Activated CD8-positive, alpha-beta T cell treated with anti-CD3 and anti-CD28 coated beads for 36 hours (primary cell): ENCODE results near the gene P2RX4. TPM values are rescaled to one million over a fixed set of nuclear protein-coding genes. Genes with fewer than 3 reads are reported as not detected.
"Not testable (repeated sequence)": the region's sequence is repeated elsewhere in the genome, so short reads cannot be mapped to it uniquely, and the experiment has no call there.

Experiments used
- ATAC-seq: fragments of 200-7000 bp; cut with Tn5 transposase; one replicate; pipeline ENCODE4 v1.10.0; 2021; ENCODE audit warnings: mild to moderate bottlenecking, moderate library complexity
- CTCF ChIA-PET: fragments of 350-600 bp; sonication (Branson Sonifier 250); formaldehyde crosslinking; loops from one replicate; lab custom pipeline; 2021; ENCODE audit warnings: antibody characterized with exemption; lab: Charles Lee
- POLR2A ChIA-PET: fragments of 350-600 bp; sonication (Branson Sonifier 250); formaldehyde crosslinking; loops from one replicate; lab custom pipeline; 2021; ENCODE audit warnings: antibody characterized with exemption; lab: Charles Lee
- DNase-seq: peaks from one replicate; pipeline ENCODE4 v3.0.0-alpha.2; 2020
- H3K27ac Mint-ChIP-seq: one replicate; pipeline ENCODE4 v1.8.0; 2021; ENCODE audit warnings: mild to moderate bottlenecking, mixed read lengths
- H3K27me3 Mint-ChIP-seq: one replicate; pipeline ENCODE4 v1.8.0; 2021; ENCODE audit warnings: mixed read lengths
- H3K36me3 Mint-ChIP-seq: one replicate; pipeline ENCODE4 v1.8.0; 2021; ENCODE audit warnings: low read depth, mixed read lengths
- H3K4me1 Mint-ChIP-seq: one replicate; pipeline ENCODE4 v1.8.0; 2021; ENCODE audit warnings: low read depth, mixed read lengths
- H3K4me3 Mint-ChIP-seq: one replicate; pipeline ENCODE4 v1.8.0; 2021; ENCODE audit warnings: mild to moderate bottlenecking, moderate library complexity, mixed read lengths
- H3K9me3 Mint-ChIP-seq: one replicate; pipeline ENCODE4 v1.8.0; 2021; ENCODE audit warnings: mixed read lengths
- intact Hi-C: fragments of 100-400 bp; cut with micrococcal nuclease; formaldehyde crosslinking; loops from one replicate; pipeline ENCODE4 v1.10.0; 2022
- total RNA-seq, 2 experiments: library from RNA; stranded (reverse); gene quantifications; one replicate each; pipeline ENCODE4 v1.2.3, GENCODE V29; 2021
- TF ChIP-seq, protein P1 (sequence below): fragments of 200-600 bp; IDR thresholded peaks from one replicate; pipeline ENCODE4 v1.8.0; 2022; ENCODE audit warnings: antibody characterized with exemption, mild to moderate bottlenecking

The P2RX4 gene
- total RNA-seq, 2 experiments from 2014 or later, result 12.2 to 15.1 TPM

DNA sequence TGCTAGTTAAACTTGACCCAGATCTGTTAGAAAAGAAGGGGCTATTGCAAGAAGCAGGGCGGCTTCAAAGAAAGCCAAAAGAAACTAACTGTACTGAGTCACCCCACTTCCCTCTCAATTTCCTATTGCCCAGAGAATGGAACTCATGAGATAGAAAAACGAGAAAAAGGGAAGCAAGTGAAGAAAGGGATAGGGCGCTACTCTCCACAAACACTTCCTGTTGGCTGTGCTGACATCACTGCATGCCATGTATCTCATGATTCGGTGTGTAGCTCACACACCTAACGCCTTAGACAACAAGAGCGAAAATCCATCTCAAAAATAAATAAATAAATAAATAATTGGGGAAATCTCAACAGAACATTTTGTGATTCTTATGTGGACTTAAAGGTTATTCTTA is 13.0 kb upstream of the P2RX4 start:
- DNase-seq (no peak), ATAC-seq (no peak)
- no peak overlapping the region for H3K27ac Mint-ChIP-seq
- no peak overlapping the region for H3K4me3 Mint-ChIP-seq
- no peaks in the 10 kb centered on the region for H3K36me3 Mint-ChIP-seq
- H3K9me3 Mint-ChIP-seq, result no peaks in the 10 kb centered on the region
- TF ChIP-seq, protein P1, sequence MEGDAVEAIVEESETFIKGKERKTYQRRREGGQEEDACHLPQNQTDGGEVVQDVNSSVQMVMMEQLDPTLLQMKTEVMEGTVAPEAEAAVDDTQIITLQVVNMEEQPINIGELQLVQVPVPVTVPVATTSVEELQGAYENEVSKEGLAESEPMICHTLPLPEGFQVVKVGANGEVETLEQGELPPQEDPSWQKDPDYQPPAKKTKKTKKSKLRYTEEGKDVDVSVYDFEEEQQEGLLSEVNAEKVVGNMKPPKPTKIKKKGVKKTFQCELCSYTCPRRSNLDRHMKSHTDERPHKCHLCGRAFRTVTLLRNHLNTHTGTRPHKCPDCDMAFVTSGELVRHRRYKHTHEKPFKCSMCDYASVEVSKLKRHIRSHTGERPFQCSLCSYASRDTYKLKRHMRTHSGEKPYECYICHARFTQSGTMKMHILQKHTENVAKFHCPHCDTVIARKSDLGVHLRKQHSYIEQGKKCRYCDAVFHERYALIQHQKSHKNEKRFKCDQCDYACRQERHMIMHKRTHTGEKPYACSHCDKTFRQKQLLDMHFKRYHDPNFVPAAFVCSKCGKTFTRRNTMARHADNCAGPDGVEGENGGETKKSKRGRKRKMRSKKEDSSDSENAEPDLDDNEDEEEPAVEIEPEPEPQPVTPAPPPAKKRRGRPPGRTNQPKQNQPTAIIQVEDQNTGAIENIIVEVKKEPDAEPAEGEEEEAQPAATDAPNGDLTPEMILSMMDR, result no peak
- intact Hi-C loops, result no loop called here
- peaks cover 12% of the 10 kb centered on the region for H3K4me1 Mint-ChIP-seq
- ChIA-PET CTCF (interaction anchor here (0.7 kb wide), 1 partner anchor 32 kb away, joined by 3 read pairs; no protein-coding TSS in a partner anchor), POLR2A (no interaction called here)
- no peaks in the 10 kb centered on the region for H3K27me3 Mint-ChIP-seq

DNA sequence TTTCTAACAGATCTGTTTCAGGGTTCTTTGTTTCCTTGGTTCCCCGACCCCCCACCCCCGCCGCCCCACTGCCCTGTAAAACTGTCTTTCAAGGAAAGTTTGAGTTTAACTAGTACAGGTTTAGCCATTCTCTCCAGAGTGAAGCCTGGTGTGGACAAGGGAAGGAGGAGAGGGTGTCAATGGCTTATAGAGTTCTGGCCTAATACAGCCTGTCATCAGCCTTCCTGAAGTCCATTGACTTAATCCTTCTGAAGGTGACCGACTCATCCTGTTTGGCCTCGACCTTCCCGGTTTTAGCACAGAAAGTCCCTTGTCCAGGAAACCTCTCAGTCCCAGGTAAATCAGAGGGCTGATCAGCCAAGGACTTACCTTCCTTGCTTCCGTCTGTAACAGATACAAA is 11.0 kb upstream of the P2RX4 start:
- Mint-ChIP-seq H3K27me3 (no peaks in the 10 kb centered on the region), H3K4me1 (peaks cover 12% of the 10 kb centered on the region), H3K9me3 (no peaks in the 10 kb centered on the region), H3K4me3 (no peak overlapping the region), H3K27ac (no peak overlapping the region), H3K36me3 (no peaks in the 10 kb centered on the region)
- ChIA-PET CTCF (no interaction called here), POLR2A (no interaction called here)
- DNase-seq (no peak), ATAC-seq (no peak)
- intact Hi-C loops, result no loop called here
- TF ChIP-seq, protein P1, result no peak

DNA sequence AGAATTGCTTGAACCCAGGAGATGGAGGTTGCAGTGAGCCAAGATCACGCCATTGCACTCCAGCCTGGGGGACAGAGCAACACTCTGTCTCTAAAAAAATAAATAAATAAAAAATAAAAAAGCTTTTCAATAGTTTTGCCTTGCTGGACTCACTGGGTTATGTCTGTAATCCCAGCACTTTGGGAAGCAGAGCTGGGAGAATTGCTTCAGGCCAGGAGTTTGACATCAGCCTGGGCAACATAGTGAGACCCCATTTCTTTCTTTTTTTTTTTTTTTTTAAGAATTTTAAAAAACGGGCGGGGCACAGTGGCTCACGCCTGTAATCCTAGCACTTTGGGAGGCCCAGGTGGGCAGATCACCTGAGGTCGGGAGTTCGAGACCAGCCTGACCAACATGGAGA is 8.8 kb upstream of the P2RX4 start:
- ATAC-seq, H3K9me3 Mint-ChIP-seq, H3K27ac Mint-ChIP-seq, H3K27me3 Mint-ChIP-seq, H3K36me3 Mint-ChIP-seq, DNase-seq, intact Hi-C loops, H3K4me3 Mint-ChIP-seq, CTCF ChIA-PET: not testable (repeated sequence)
- H3K4me1 Mint-ChIP-seq, result peaks cover 23% of the 10 kb centered on the region
- POLR2A ChIA-PET, result interaction anchor here (0.8 kb wide), 1 partner anchor 48 kb away, joined by 3 read pairs; no protein-coding TSS in a partner anchor

DNA sequence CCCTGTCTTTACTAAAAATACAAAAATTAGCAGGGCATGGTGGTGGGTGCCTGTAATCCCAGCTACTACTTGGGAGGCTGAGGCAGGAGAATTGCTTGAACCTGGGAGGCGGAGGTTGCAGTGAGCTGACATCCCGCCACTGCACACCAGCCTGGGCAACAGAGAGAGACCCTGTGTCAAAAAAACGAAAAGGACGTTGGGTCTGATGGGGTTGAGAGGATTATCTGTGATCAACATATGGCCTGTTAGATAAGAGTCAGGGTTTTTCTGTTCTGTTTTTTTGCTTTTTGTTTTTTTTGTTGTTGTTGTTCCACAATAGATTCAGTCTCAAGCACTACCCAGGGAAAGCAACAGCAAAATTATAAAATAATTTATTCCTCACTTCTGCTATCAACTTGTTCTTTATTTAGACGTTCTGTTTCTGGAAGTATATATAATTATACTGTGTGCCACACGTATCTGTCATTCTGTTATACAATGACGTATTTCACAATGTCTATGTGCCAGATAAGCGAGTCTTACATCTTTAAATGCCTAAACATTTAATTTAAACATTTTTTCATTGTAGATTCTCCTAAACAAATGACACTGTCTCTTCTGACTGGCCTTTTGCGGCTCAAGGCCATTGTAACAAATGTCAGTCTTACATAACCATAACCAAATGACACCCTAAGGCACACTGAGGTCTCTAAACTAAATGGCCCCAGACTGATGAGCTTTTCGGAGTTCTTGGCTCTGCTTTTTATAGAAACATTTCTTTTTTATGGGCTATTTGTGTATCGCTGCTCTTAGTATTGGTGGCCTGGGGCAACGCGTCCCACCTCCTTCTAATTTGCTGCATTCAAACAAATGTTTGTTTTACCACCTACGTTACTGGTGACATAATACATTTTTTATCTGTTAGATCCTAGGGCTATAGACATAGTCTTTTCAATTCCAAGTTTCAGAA is 7.2 kb upstream of the P2RX4 start:
- CTCF ChIA-PET, result interaction anchor here (0.5 kb wide), 1 partner anchor 60 kb away, joined by 3 read pairs; no protein-coding TSS in a partner anchor
- intact Hi-C loops, result no loop called here
- no peak for DNase-seq
- Mint-ChIP-seq H3K36me3 (no peaks in the 10 kb centered on the region), H3K27ac (no peak overlapping the region), H3K27me3 (no peaks in the 10 kb centered on the region), H3K9me3 (no peaks in the 10 kb centered on the region), H3K4me1 (peaks cover 17% of the 10 kb centered on the region), H3K4me3 (no peak overlapping the region)
- TF ChIP-seq, protein P1, result no peak
- no peak for ATAC-seq
- POLR2A ChIA-PET, result interaction anchor here (0.5 kb wide), 1 partner anchor 587 kb away, joined by 3 read pairs; no protein-coding TSS in a partner anchor

DNA sequence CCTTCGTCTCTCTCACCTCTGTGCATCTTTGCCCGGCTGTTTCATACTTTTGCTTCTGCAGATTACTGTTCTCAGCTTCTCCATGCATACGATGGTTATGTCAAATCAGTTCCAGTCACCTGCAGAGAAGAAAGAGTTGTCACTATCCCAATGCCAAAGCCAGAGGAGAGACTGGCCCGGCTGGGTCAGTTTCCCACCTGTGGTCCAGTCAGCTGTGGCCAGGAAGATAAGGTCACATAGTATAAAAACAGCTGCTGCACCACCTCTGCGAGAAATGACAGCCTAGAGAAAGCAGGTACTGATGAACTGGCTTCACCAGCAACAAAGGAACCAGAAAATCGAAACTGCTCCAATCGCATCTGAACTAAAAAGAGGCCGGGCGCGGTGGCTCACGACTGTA is 6.4 kb upstream of the P2RX4 start:
- ChIA-PET POLR2A (interaction anchor here (0.5 kb wide), 1 partner anchor 586 kb away, joined by 3 read pairs; no protein-coding TSS in a partner anchor), CTCF (interaction anchor here (0.5 kb wide), 1 partner anchor 59 kb away, joined by 3 read pairs; no protein-coding TSS in a partner anchor)
- ATAC-seq (no peak), DNase-seq (no peak)
- Mint-ChIP-seq H3K9me3 (no peaks in the 10 kb centered on the region), H3K36me3 (no peaks in the 10 kb centered on the region), H3K4me1 (peaks cover 11% of the 10 kb centered on the region), H3K27me3 (no peaks in the 10 kb centered on the region), H3K27ac (no peak overlapping the region), H3K4me3 (no peak overlapping the region)
- intact Hi-C loops, result no loop called here
- TF ChIP-seq, protein P1, result no peak
